ENCODE measurements around the gene TXNDC15. TPM values are rescaled to one million over a fixed set of nuclear protein-coding genes. Genes with fewer than 3 reads are reported as not detected.
"Not testable (repeated sequence)": the region's sequence is repeated elsewhere in the genome, so short reads cannot be mapped to it uniquely, and the experiment has no call there.

Gene TXNDC15
- total RNA-seq, 1 donor from 2014 or later = 107 TPM

DNA sequence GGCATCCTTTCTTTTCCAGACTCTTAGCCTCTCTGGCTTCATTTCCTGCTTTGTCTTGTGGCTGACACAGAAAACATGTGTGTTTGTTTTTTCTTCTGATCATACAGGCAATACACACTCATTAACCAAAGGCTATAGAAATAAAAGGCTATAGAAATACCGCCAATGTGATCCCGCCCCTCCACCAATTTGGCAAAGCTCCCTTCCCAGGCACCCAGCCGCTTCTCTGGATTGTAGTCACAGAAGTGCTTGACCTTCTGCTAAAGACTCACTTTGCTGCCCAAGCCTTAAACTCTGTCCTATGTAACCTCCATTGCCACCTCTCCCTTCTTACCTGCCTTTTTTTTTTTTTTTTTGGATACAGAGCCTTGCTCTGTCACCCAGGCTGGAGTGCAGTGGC lies 5.3 kb downstream of the TXNDC15 start:
- no peak for DNase-seq

DNA sequence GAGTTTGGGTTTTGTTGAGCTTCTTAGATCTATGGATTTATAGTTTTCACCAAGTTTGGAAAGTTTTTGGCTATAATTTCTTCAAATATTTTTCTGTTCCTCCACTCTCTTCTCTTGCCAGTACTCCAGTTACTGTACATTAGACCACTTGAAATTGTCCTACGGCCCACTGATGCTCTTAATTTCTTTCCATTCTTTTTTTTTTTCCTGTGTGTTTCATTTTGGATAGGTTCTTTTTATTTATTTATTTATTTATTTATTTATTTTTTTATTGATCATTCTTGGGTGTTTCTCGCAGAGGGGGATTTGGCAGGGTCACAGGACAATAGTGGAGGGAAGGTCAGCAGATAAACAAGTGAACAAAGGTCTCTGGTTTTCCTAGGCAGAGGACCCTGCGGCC lies 6.8 kb downstream of the TXNDC15 start:
- not testable (repeated sequence) for DNase-seq

DNA sequence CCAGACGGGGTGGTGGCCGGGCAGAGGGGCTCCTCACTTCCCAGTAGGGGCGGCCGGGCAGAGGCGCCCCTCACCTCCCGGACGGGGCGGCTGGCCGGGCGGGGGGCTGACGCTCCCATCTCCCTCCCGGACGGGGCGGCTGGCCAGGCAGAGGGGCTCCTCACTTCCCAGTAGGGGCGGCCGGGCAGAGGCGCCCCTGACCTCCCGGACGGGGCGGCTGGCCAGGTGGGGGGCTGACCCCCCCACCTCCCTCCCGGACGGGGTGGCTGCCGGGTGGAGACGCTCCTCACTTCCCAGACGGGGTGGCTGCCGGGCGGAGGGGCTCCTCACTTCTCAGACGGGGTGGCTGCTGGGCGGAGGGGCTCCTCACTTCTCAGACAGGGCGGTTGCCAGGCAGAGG lies 7.5 kb downstream of the TXNDC15 start:
- not testable (repeated sequence) for DNase-seq

DNA sequence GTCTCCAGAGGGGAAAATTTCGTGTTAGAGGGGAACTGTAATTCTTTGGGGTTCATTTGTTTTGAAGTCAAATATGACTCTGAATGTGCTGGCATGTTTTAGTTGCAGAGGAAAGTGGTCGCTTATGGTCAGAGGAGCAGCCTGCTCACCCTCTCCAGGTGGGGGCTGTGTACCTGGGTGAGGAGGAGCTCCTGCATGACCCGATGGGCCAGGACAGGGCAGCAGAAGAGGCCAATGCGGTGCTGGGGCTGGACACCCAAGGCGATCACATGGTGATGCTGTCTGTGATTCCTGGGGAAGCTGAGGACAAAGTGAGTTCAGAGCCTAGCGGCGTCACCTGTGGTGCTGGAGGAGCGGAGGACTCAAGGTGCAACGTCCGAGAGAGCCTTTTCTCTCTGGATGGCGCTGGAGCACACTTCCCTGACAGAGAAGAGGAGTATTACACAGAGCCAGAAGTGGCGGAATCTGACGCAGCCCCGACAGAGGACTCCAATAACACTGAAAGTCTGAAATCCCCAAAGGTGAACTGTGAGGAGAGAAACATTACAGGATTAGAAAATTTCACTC lies 13.5 kb downstream of the TXNDC15 start:
- DNase-seq = no peak

DNA sequence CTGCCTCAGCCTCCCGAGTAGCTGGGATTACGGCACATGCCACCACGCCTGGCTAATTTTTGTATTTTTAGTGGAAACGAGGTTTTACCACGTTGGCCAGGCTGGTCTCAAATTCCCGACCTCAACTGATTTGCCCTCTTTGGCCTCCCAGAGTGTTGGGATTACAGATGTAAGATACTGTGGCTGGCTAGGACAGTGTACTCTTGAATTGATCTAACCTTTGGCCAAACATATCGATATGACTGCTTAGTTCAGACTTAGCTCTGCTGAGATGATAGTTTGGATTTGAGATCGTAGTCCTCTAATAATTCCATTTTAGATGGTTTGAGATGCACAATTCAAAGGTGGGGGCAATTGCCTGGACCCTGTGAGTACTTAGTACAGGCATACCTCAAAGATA lies 15.2 kb downstream of the TXNDC15 start:
- no peak for DNase-seq

DNA sequence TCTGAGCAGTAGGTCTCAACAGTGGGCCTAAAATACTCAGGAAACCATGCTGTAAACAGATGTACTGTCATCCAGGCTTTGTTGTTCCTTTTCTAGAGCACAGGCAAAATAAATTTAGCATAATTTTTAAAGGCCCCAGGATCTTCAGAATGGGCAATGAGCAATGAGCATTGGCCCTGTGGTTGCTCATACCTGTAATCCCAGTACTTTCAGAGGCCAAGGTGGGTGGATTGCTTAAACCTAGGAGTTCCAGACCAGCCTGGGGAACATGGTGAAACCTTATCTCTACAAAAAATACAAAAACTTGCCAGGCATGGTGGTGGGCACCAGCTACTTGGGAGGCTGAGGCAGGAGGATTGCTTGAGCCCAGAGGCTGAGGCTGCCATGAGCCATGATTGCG lies 17.3 kb downstream of the TXNDC15 start:
- no peak for DNase-seq

DNA sequence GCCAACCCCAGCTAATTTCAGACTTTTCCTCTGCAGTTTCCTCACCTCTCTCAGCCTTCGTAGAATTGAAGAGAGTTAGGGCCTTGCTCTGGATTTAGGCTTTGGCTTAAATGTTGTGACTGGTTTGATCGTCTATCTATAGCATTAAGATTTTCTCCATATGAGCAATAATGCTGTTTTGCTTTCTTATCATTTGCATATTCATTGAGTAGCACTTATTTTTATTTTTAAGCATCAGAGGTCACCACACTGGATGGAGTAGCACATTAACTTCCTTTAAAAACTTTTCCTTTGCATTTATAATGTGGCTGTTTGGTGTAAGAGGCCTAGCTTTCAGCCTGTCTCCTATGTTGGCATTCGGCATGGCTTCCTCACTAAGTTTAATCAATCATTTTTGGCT lies 18.1 kb downstream of the TXNDC15 start:
- no peak for DNase-seq

DNA sequence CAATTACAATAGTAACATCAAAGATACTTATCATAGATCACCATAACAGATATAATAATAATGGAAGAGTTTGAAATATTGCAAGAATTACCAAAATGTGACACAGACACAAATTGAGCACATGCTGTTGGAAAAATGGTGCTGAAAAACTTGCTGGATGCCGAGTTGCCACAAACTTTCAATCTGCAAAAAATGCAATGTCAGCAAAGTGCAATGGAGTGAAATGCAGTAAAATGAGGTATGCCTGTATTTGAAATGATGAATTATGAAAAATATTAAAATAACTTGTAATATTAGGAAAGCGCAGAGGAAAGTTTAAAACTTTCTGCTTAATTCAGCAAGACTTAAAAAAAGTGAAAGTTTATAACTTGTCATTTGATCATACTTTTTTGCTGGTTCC lies 18.8 kb downstream of the TXNDC15 start:
- DNase-seq = no peak

DNA sequence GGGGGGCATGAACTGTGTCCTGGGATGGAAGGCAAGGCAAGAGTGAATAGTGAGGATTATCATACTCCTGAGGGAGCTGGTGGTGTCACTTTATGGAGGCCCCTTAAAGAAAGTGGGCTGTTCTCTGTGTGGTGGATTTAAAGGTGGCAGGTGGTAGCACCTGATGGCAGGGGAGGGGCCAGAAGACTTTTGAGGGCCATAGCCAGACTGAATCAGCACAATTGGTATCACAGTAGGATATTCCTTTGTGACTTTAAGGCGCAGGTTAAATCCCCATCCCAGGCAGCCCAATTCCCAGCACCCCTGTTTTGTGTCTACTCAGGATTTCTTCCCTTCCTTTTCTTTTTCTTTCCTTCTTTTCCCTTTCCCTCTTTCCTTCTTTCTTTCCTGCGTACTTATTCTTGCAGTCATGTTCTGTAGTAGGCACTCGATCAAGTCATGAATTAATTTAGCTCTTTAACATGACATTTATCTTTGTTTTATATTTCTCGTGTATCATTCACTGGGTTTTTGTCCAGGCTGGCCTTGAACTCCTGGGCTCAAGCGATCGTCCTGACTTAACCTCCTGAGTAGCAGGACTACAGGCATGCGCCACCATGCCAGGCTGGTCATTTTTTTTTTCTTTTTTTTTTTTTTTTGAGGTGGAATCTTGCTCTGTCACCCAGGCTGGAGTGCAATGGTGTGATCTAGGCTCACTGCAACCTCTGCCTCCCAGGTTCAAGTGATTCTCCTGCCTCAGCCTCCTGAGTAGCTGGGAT lies 19.8 kb downstream of the TXNDC15 start:
- DNase-seq = no peak

DNA sequence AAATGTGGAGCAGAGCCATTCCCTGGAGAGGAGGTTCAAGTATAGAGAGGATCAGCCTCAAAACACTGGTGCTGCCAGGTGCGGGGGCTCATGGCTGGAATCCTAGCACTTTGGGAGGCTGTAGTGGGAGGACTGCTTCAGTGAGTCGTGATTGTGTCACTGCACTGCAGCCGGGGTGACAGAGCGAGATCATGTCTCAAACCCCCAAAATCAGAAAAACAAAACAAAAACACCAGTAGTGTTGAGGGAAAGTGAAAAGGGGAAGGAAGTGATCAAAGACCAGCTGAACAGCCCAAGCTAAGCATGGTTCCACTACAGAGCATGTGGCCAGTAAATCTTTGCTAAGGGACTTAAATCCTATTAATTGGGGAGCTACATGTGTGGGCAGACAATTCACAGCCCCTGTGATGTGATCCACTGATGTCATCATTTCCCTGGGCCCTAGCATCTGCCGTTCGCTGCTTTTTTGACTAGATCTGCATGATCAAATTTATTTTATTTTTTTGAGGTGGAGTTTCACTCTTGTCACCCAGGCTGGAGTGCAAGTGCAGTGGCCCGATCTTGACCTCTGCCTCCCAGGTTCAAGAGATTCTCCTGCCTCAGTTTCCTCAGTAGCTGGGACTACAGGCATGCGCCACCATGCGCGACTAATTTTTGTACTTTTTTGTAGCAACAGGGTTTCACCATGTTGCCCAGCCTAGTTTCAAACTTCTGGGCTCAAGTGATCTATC lies 28.1 kb downstream of the TXNDC15 start:
- no peak for DNase-seq

DNA sequence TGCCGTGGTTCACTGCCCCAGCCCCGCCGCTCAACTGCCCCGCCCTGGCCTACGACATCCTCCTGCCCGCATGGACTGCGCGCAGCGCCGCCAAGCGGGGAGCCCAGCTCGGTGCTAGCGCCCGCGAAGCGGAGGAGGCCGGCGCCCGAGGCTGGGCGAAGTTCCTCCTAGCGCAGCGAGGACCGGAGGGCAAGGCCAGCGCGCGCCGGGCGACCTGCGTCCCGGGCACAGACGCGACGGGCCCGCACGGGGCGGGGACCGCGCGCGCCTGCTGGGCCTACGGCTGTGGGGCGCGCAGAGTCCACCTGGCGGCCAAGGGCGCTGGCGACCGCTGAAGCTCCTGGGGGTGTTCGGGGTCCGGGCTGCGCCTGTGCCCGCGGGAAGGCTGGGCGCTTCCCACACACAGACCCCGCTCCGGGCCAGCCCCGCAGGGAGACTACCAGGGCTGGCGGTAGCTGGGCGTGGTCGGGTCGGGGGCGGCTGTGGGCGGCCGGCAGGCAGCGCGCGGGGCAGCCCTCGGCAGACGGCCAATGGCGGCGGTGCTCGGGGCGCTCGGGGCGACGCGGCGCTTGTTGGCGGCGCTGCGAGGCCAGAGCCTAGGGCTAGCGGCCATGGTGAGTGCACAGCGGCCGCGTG lies 30.6 kb downstream of the TXNDC15 start, which contains the start of gene PCBD2:
PCBD2 (plus strand) TSS at position 522 of the 636 bp plus-strand sequence; CDS start at position 531, 9 bp downstream.
- peak; percentile 94 for DNase-seq

DNA sequence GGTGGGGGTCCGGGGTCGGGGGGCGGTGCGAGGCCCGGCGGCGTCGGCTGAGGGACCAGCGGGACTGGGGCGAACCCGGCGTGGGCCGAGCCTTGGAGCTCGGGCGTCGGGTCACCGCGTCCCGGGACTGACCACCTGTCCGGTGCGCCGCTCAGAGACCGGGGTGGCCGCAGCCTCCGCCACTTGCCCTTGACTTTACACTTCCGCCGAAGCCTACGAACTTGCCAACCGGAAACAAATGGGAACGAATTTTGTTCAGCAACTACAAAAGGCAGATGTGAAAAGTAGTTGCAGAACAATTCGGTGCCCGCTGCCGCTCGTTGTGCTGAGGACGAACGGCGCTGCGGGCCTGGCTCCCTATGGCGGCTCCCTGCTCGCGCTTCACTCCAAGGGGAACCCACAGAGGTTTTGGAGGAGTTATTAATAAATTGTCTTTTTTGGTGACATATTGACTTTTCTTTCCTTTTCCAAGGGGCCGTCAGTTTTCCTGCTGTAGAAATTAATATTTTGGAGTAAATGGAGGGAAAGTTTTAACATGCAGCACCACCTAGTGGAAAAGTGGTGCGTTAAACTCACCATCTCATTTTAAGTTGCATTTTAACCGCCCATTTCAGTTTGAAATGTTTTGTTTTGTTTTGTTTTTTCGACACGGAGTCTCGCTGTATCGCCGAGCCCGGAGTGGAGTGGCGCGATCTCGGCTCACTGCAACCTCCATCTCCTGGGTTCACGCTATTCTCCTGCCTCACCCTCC lies 31.2 kb downstream of the TXNDC15 start:
- DNase-seq = peak; percentile 80

DNA sequence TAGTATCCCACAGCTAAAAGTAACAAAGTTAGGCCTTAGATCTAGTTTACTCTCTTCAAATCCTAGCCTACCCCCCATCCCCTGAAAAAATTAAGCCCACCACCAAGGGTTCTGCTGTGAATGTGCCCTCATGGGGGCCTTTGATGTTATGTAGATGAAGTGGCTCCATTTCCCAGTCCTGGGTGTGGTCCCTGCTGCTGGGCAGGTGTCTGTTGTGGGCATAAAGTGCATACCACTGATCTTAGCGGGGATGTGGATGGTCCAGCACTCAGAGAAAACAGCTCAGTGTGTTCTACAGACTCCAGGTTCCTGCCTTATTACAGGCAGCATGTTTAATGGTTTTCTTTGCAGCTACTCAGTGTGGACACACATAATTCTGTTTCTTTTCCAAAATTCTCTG lies 32.6 kb downstream of the TXNDC15 start:
- DNase-seq = no peak

DNA sequence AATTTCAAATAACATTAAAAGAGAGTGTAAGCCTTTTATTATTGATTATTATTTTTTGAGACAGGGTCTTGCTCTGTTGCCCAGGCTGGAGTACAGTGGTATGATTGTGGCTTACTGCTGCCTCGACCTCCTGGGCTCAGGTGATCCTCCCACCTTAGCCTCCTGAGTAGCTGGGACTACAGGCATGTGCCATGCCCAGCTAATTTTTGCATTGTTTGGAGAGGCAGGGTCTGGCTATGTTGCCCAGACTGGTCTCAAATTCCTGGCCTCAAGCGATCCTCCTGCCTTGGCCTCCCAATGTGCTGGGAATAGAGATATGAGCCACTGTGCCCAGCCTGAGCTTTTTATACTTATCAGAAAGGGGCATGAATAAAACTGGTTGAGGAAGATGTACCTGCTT lies 36.6 kb downstream of the TXNDC15 start:
- DNase-seq = not testable (repeated sequence)

DNA sequence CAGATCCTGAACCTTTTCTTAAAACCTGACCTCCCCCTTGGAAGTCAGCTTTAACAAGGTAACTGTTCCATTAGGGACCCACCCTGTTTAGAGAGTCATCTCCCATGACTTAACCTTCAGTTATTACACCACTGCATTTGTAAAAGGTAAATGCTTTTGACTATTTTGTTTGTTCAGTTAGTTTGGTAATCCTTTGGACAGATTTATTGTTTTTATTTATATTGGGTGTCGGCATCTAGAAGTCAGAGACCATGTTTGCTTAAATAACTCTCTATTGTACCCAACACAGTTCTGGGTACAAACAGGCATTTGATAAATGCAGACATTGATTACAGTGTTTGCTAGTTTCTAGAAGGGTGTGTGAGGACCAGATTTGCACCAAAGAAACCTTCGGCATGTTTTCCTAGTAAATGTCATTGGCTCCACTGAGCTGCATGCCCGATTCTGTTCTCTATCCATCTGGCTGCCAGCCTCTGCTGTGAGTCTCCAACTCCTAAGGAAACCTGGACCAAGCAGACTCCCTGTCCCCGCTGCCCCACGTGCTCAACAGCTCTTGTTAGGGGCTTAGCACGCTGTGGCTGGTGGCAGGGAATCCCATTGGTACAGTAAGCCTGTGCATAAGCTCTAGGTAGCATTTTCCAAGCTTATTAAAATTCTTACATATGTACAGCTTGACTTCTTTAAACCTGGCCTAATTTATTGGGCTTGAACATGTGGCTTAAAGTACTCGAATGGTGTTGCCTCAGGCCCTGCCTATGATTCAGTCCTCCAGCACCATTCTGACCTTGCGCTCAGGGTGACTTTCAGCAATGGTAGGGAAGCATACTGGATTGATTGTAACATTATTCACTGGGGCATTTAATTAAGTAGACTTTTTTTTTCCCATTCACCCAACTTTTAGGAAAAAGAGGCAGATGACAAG lies 37.4 kb downstream of the TXNDC15 start:
- no peak for DNase-seq

DNA sequence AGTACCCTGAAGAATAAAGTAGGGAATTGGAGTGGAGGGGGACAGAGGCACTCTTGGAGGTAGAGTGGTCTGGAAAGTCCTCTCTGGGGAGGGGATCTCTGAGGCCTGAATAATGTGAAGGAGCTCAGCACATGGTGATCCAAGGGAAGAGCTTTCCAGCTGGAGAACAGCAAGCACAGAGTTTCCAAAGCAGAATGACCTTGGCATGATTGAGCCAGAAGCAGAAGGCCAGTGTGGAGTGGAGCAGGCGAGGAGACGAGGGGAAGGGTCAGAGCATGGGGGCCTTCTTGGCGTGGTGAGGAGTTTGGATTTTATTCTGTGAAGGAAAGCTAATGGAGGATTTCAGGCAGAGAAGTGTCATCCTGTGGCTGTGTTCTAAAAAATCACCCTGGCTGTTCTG lies 39.1 kb downstream of the TXNDC15 start:
- DNase-seq = no peak

DNA sequence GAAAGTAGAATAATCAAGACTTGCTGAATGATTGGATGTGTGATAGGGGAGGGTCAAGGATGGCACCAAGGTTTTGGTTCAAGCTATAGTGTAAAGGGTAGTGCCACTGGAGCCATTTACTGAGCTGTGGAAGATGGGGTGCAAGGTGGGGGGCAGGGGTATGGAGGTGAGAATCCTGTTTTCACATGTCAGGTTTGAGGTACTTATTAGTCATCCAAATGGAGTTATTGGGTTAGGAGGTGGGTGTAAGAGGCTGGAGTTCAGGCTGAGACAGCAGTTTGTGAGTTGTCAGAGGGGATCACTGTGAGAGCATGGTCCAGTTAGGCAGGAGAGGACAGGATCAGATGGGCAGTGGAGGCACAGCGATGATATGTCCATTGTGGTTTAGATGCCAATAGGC lies 39.6 kb downstream of the TXNDC15 start:
- no peak for DNase-seq

DNA sequence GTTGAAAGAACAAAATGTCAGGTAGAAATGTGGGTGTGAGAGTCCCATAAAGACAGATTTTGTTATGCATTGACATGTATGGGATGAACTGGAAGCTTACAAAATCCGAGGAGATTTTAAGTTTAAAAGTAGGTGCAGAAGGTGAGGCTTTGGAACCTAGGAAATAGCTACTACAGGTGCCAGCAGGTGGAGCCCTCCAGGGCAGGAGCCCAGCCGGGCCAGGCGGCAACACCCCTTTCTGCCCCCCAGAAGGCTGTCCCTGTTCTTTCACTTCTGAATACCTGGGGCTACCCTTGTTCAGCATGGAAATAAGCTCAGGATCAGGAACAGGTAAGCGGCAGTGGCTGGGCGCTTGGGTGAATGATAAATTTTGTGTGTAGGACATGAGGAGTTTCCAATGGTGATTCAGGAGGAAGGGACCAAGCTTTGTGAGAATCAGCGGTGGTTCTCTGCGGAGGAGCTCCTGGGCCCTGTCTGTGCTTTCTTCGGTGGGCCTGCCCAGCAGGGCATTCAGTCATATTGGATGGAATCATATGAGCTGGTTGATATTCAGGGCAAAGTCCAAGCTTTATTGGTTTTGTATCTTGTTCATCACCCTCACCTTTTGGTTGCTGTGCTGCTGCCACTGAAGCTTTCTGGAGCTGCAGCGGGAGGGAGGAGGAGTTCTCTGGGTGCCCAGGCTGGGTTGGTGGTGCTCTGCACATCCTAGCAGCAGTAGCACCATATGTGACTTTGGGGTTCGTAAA lies 43.1 kb downstream of the TXNDC15 start:
- DNase-seq = peak; percentile 12

DNA sequence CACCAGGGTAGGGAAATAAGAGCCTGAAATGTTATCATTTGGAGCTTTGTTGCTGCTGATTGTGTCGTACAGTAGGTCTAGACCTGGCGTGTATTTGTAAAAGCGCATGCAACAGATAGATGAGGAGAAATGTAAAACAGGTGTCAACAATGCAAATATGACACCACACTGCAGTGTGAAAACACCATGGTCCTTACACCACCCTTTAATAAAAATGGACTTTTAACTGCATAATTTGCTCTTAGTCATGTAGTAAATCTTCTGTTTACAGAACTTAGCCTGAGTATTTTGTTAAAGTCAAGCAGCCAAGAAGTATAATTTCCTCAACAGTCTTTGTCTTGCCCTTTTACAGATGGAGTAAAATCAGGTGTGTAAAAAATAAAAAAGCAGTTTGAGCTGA lies 44.7 kb downstream of the TXNDC15 start:
- no peak for DNase-seq

DNA sequence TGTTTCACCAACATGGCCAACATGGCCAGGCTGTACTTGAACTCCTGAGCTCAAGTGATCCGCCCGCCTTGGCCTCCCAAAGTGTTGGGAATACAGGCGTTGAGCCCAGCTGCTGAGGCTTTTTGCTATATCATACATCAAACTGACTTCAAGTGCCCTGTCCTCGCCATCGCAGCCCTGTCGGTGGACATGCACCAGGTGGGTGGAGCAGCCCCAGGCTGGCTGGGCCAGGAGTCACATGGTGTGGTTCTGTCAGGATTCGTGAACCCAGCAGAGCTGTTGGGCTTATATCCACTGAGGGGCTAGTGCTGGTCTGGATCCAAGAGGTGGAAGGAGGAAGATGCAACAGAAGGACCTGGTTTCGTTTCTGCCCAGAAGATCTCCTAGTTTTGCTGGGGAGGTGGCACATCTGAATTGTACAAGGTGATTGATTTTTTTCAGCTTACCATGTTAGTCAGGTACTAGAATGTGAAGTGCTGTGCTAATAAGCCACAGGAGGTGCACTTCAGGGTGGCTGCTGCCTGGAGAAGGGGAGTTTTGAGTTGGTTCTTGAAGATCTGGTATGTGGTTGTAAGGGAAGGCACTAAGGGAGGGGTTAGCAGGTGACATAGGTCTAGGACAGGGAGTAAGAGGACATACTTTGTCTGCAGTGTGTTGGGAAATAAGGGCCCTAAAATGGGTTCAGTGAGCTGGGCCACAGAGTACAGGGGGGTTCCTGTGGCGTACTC lies 46.8 kb downstream of the TXNDC15 start:
- no peak for DNase-seq
